OCI-LY7 (cell line): ENCODE results near the gene THG1L. TPM values are rescaled to one million over a fixed set of nuclear protein-coding genes. Genes with fewer than 3 reads are reported as not detected.
"Not testable (repeated sequence)": the region's sequence is repeated elsewhere in the genome, so short reads cannot be mapped to it uniquely, and the experiment has no call there.

Experiments
- BruUV-seq: library from RNA; stranded (reverse); fragments of 400-500 nt; replicated peaks from 2 replicates; lab custom pipeline; 2021; lab: Mats Ljungman, UMichigan
- CTCF ChIA-PET: fragments of 300-600 bp; sonication (Branson Sonifier 250); formaldehyde crosslinking; loops from one replicate; lab custom pipeline; 2022; ENCODE audit warnings: antibody characterized with exemption; ENCODE audit not compliant: unreplicated experiment; lab: Charles Lee
- POLR2A ChIA-PET: fragments of 300-600 bp; sonication (Branson Sonifier 250); formaldehyde crosslinking; loops from one replicate; lab custom pipeline; 2022; ENCODE audit warnings: antibody characterized with exemption; lab: Charles Lee
- DNase-seq: peaks from one replicate; pipeline ENCODE4 v3.0.0-alpha.2; 2015; ENCODE audit warnings: low spot score
- H2AFZ ChIP-seq: fragments of 200-600 bp; sonication (generic), shearing (Covaris generic); 2 replicates; pipeline ENCODE4 v1.6.1; 2014; ENCODE audit warnings: mild to moderate bottlenecking, antibody characterized with exemption, low read length, moderate library complexity
- H3K27ac ChIP-seq: fragments of 200-600 bp; sonication (generic); 2 replicates; pipeline ENCODE4 v1.5.1; 2014; ENCODE audit warnings: mixed run types, low read depth, mild to moderate bottlenecking, moderate library complexity, low read length, inconsistent platforms; ENCODE audit not compliant: poor library complexity, severe bottlenecking
- H3K36me3 ChIP-seq: fragments of 200-600 bp; sonication (generic); 2 replicates; pipeline ENCODE4 v1.6.1; 2014; ENCODE audit warnings: mild to moderate bottlenecking, antibody characterized with exemption, low read length, moderate library complexity, mixed read lengths; ENCODE audit not compliant: insufficient read depth
- H3K4me1 ChIP-seq: fragments of 200-600 bp; sonication (generic); 2 replicates; pipeline ENCODE4 v1.5.1; 2014; ENCODE audit warnings: mild to moderate bottlenecking, low read length; ENCODE audit not compliant: insufficient read depth, poor library complexity, severe bottlenecking
- H3K4me2 ChIP-seq: fragments of 200-600 bp; sonication (generic); 2 replicates; pipeline ENCODE4 v1.6.1; 2014; ENCODE audit warnings: mild to moderate bottlenecking, low read length
- H3K4me3 ChIP-seq: fragments of 200-600 bp; sonication (generic); 2 replicates; pipeline ENCODE4 v1.5.1; 2014; ENCODE audit warnings: mild to moderate bottlenecking, low read depth, low read length; ENCODE audit not compliant: poor library complexity, severe bottlenecking
- H3K79me2 ChIP-seq: fragments of 200-600 bp; sonication (generic); 2 replicates; pipeline ENCODE4 v1.6.1; 2016; ENCODE audit warnings: low read depth, mild to moderate bottlenecking, low read length, moderate library complexity, mixed read lengths; ENCODE audit not compliant: insufficient read depth
- H3K9me2 ChIP-seq: fragments of 200-600 bp; sonication (generic); 2 replicates; pipeline ENCODE4 v1.6.1; 2016; ENCODE audit warnings: mild to moderate bottlenecking, low read length, mixed read lengths; ENCODE audit not compliant: insufficient read depth
- H3K9me3 ChIP-seq: fragments of 200-600 bp; sonication (generic); 2 replicates; pipeline ENCODE4 v1.6.1; 2014; ENCODE audit warnings: mild to moderate bottlenecking, mixed run types, low read length, mixed read lengths
- H4K20me1 ChIP-seq: fragments of 200-600 bp; sonication (generic); 2 replicates; pipeline ENCODE4 v1.6.1; 2014; ENCODE audit warnings: mild to moderate bottlenecking, antibody characterized with exemption, low read length, moderate library complexity, mixed read lengths; ENCODE audit not compliant: insufficient read depth
- EZH2phosphoT487 ChIP-seq: fragments of 200-600 bp; sonication (generic); IDR thresholded peaks from 2 replicates; pipeline ENCODE4 v1.6.1; 2018; ENCODE audit warnings: low read depth, borderline replicate concordance, mild to moderate bottlenecking, mixed run types, antibody characterized with exemption, low read length, moderate library complexity, mixed read lengths
- intact Hi-C: fragments of 100-400 bp; cut with micrococcal nuclease; formaldehyde crosslinking; loops from one replicate; pipeline ENCODE4 v1.10.0; 2022; ENCODE audit not compliant: unreplicated experiment
- total RNA-seq, 2 experiments: library from RNA; depleted of rRNA in 1 of 2; stranded (reverse); fragments of >200 nt in 1 of 2; shearing (Covaris generic) in 1 of 2; gene quantifications; 2 replicates each; pipeline ENCODE4 v1.2.3, GENCODE V29; 2014 to 2022
- TF ChIP-seq, protein P1 (sequence below): fragments of 200-600 bp; sonication (generic); conservative IDR thresholded peaks from 2 replicates; pipeline ENCODE4 v1.5.1; 2014; ENCODE audit warnings: mild to moderate bottlenecking, antibody characterized with exemption, low read length, moderate library complexity, mixed read lengths

Gene THG1L
- total RNA-seq, 2 experiments from 2014 or later, result 18.5 to 20.7 TPM

DNA sequence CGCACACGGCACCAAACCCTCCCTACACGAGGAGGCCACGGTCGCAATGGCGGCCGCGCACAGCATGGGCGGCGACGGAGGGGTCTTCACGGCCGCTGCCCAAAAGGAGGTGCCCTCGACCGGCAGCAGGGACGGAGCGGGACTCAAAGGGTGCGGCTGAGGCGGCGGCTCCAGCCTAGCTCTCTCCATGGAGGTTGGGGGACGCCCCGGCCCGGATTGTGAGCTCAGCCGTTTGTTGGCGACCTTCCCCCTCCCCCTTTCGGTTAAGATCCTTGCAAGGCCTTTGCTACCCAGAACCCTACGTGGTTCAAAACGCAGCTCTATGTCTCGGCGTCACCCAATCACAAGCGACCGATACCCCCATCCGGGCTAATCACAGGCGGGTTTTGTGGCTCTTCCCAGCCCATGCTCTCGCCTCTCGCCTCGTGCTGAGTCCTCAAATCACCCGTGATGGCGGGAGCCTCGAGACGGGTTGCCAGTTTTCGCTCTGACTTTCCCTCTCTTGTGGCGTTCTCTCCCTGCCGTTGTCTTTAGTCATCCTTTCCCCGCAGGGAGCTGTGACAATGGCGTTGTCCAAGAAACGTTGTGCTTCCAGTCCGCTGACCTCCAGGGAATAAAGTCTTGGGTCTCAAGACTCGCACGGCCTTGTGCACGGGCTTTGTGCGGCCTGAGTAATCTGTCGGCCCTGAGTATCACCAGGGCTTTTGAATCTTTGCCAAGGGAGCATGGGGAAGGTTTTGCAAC, 40.4 kb upstream of the THG1L start:
- no peaks in the 10 kb centered on the region for H3K36me3 ChIP-seq
- H3K4me3 ChIP-seq, result no peak overlapping the region
- ChIA-PET CTCF (interaction anchor here (0.6 kb wide), 1 partner anchor 224 kb away, joined by 3 read pairs; no protein-coding TSS in a partner anchor), POLR2A (no interaction called here)
- no peak for TF ChIP-seq EZH2phosphoT487
- TF ChIP-seq, protein P1, sequence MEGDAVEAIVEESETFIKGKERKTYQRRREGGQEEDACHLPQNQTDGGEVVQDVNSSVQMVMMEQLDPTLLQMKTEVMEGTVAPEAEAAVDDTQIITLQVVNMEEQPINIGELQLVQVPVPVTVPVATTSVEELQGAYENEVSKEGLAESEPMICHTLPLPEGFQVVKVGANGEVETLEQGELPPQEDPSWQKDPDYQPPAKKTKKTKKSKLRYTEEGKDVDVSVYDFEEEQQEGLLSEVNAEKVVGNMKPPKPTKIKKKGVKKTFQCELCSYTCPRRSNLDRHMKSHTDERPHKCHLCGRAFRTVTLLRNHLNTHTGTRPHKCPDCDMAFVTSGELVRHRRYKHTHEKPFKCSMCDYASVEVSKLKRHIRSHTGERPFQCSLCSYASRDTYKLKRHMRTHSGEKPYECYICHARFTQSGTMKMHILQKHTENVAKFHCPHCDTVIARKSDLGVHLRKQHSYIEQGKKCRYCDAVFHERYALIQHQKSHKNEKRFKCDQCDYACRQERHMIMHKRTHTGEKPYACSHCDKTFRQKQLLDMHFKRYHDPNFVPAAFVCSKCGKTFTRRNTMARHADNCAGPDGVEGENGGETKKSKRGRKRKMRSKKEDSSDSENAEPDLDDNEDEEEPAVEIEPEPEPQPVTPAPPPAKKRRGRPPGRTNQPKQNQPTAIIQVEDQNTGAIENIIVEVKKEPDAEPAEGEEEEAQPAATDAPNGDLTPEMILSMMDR, result no peak
- no peaks in the 10 kb centered on the region for H4K20me1 ChIP-seq
- no peaks in the 10 kb centered on the region for H3K9me2 ChIP-seq
- no peak for DNase-seq
- intact Hi-C loops, result no loop called here
- no peaks in the 10 kb centered on the region for H3K9me3 ChIP-seq
- BruUV-seq, result no TSS peak
- H3K79me2 ChIP-seq, result no peaks in the 10 kb centered on the region
- no peak overlapping the region for H3K27ac ChIP-seq
- no peak overlapping the region for H2AFZ ChIP-seq
- no peak overlapping the region for H3K4me2 ChIP-seq
- H3K4me1 ChIP-seq, result no peaks in the 10 kb centered on the region

DNA sequence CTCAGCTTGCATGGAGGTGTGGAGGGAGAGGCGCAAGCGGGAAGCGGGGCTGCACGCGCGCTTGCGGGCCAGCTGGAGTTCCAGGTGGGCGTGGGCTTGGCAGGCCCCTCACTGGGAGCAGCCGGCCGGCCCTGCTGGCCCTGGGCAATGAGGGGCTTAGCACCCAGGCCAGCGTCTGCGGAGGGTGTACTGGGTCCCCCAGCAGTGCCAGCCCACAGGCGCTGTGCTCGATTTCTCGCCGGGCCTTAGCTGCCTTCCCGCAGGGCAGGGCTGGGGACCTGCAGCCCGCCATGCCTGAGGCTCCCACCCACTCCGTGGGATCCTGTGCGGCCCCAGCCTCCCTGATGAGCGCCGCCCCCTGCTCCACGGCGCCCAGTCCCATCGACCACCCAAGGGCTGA, 37.4 kb upstream of the THG1L start:
- H3K4me2 ChIP-seq, DNase-seq, H3K9me2 ChIP-seq, H3K4me1 ChIP-seq, H3K79me2 ChIP-seq, H3K27ac ChIP-seq, BruUV-seq, H3K36me3 ChIP-seq, H3K4me3 ChIP-seq, intact Hi-C loops, H2AFZ ChIP-seq, H4K20me1 ChIP-seq, CTCF ChIA-PET: not testable (repeated sequence)
- POLR2A ChIA-PET, result interaction anchor here (1.2 kb wide), 1 partner anchor 24 kb away, joined by 3 read pairs; no protein-coding TSS in a partner anchor
- H3K9me3 ChIP-seq, result peaks cover 17% of the 10 kb centered on the region

DNA sequence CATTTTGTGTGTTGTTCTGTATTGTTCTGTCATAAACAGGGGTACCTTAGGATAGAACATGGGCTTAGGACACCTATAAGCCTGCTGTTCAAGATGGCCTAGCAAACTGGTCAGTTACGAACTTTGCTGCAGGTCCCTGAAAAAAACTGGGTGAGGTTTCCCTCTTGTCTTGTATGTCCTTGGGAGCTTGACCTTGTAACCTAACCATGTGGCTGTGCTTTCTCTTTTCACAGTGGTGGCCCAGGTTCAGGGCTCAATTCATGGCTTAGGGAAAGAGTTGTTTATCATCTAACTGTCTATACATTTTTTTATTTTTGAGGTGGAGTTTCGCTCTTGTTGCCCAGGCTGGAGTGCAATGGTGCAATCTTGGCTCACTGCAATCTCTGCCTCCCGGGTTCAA, 35.1 kb upstream of the THG1L start:
- H3K36me3 ChIP-seq, BruUV-seq, H3K27ac ChIP-seq, intact Hi-C loops, H2AFZ ChIP-seq, H3K4me2 ChIP-seq, H3K9me2 ChIP-seq, H3K4me1 ChIP-seq, H4K20me1 ChIP-seq, H3K79me2 ChIP-seq, CTCF ChIA-PET, H3K4me3 ChIP-seq, DNase-seq: not testable (repeated sequence)
- POLR2A ChIA-PET, result interaction anchor here (0.6 kb wide), 2 partner anchors 61 to 103 kb away, joined by 3 read pairs; no protein-coding TSS in a partner anchor
- H3K9me3 ChIP-seq, result peaks cover 31% of the 10 kb centered on the region

DNA sequence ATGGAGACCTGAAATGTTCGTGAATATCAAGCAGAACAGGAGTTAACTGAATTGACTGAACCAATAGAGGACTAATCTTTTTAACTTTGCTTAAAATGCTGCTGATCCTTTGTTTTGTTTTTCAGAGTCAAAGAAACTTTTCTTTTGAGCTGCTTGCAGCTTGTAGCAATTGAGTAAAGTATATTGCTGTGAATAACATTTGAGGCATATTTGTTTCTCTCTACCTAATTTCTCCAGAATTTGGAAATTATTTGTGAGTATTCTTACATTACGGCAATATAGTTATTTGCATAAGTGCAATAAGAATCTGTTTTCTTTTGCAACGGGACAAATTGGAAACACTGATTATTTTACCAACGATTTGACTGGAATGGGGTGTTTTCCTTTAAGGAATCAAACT, 32.5 kb upstream of the THG1L start:
- H3K9me2 ChIP-seq, H2AFZ ChIP-seq, POLR2A ChIA-PET, H3K4me2 ChIP-seq, H3K36me3 ChIP-seq, H3K79me2 ChIP-seq, BruUV-seq, H3K4me1 ChIP-seq, H4K20me1 ChIP-seq, CTCF ChIA-PET, H3K27ac ChIP-seq, intact Hi-C loops, H3K4me3 ChIP-seq: not testable (repeated sequence)
- peak; percentile 38 for DNase-seq
- peaks cover 39% of the 10 kb centered on the region for H3K9me3 ChIP-seq
